ENCODE results near the gene GATA2. TPM values are rescaled to one million over a fixed set of nuclear protein-coding genes. Genes with fewer than 3 reads are reported as not detected.

Gene GATA2
- 10 to 100 TPM; 28.4 to 38.9 (median 36.4) TPM for polyA plus RNA-seq (ENCODE audit: insufficient read length in 3 of 3)

DNA sequence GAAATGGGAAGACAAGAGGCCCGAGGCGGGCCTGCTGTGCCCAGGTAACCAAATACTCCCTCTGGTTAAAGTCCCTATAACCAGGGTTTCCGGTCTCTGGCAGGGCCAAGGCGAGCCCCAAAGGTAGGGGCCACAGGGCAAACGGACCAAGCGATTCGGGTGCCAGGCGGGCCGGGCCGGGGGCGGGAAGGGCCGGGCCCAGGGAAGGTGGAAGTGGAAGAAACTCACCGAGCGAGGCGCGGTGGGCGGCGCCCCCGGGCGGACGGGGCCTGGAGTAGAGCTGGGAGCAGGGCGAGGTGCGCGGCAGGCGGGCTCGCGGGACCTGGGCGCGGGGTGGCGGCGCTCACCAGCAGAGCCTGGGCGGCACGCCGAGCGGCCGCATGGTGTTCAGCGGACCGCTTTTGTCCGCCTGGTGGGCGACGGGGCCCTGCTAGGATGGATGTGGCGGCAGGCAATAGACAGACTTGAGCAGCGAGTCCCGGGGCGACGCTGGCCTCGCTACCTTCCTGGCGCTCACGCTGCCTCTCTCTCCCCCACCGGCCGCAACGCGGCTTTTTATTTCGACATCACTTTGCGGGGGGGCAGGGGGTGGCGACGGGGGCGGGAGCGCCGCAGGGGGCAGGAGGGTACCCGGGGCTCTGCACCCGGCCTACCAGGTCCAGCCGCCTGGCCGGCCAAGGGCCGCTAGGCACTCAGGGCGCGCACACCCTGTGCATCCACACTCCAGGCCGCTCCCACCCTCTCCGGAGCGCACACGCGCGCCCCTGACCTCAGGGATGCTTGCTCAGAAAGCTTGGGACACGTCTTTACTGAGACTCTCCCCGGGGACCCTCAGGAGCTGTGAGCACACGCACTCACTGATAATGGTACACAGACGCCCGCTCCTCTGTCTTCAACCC lies at the start of gene GATA2:
GATA2 (minus strand) TSS at position 531 of the 899 bp plus-strand sequence. CDS start 6,170 bp downstream, outside the sequence.
- DNase-seq (ENCODE audit: low read depth in 3 of 3, low spot score in 2 of 3) = no peak

DNA sequence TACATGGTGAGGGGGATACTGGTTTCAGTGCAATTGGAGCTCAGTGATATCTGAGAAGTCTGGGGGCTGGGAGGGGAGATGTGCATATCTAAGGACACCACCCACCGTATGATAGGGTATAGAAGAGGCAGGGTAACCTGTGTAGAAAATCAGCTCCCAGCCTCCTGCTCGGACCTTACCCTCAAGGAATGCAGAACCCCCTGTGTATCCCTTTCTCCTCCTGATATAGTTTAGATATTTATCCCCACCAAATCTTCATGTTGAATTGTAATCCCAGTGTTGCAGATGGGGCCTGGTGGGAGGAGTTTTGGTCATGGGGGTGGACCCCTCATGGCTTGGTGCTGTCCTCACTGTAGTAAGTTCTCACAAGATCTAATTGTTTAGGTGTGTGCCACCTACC lies 48.2 kb upstream of the GATA2 start:
- no peak for DNase-seq (ENCODE audit: low read depth in 3 of 3, low spot score in 2 of 3)

- DNase-seq (ENCODE audit: low read depth in 3 of 3, low spot score in 2 of 3) = no peak
Observed at GRCh38 chr3:128539376-128539775, 46.4 kb upstream of the GATA2 start.

- DNase-seq (ENCODE audit: low read depth in 3 of 3, low spot score in 2 of 3) = no peak
Observed at GRCh38 chr3:128537091-128537703, 44.2 kb upstream of the GATA2 start.

GRCh38 chr3:128532012-128532983 lies 39.3 kb upstream of the GATA2 start:
- no peak for DNase-seq (ENCODE audit: low read depth in 3 of 3, low spot score in 2 of 3)

DNA sequence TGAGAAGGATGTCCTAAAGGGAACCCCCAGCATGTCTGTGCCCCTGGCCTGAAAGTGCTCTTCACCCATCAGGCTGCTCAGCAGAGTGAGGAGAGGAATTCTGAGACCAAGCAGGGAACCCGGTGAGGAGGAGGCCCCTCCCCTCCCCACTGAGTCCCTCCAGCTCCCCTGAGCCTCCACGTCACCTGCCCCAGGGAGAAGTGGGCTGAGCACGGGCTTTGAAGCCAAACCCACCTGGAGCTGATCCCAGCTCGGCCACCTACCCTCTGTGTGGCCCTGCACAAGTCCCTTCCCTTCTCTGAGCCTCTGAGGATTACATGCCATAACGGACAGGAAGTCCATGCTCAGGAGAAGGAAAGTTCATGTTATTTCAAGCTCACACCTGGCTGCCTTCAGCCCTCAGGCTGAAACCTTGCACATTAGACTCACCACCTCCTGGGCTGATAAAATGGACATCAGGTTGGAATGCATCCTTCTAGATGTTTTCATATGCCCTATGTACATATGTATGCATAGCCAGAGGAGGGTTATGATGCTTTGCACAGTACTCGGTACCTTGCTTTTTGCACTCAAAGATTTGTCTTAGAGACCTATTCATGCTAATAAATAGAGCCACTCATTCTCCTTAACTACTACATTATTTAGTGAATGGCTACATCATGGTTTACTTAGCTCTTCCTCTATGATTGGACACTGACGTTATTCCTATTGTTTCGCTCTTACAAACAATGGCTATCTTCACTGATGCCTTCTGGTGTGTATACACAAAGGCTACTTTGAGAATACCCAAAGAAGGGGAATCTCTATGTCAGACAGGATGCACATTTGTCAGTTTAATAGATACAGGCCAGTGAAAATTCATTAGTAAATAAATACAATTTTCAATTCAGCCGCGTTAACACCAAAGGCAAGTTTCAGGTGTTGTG lies 31.6 kb upstream of the GATA2 start:
- DNase-seq (ENCODE audit: low read depth in 3 of 3, low spot score in 2 of 3) = no peak

GRCh38 chr3:128523591-128523990 lies 30.6 kb upstream of the GATA2 start:
- no peak for DNase-seq (ENCODE audit: low read depth in 3 of 3, low spot score in 2 of 3)

- DNase-seq (ENCODE audit: low read depth in 3 of 3, low spot score in 2 of 3) = no peak
Observed at GRCh38 chr3:128521715-128522114, 28.7 kb upstream of the GATA2 start.

DNA sequence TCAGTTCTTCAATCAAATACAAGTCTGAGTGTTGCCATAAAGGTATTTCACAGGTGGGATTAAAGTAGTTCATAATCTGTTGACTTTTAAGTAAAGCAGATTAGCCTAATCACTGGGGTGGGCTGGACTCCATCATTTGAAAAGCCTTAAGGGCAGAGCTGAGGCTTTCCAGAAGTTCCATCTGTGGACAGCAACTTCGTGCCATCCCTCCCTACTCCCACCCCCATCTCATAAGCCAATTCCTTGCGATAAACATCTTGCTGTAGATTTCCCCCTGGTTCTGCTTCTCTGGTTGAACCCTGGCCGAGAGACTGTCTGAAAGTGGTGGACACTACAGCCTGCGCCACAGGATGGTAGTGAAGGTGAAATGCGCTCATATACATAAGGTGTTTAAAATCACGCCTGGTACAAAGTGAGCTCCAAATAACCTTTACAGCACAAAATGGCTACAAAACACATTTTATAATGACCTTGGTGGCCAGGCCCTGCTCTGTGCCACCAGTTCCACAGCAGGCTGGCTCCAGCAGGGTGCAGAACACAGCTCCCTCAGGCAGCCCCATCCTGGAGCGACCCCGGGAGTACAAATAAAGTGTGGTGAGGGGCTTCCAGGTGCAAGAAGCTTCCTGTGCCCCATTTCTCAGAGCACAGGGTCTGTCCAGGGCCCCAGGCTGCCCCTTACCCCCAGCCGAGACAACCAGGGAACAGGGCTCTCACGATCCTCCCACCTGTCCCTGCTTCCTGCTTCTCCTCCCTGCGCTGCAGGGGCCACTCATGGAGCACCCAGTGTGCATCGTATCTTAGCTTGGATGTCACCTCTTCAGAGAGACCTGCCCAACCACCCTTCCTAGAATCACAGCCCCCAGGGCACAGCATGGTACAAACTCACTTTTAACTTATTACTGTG lies 25.8 kb upstream of the GATA2 start:
- no peak for DNase-seq (ENCODE audit: low read depth in 3 of 3, low spot score in 2 of 3)

- no peak for DNase-seq (ENCODE audit: low read depth in 3 of 3, low spot score in 2 of 3)
Observed at GRCh38 chr3:128517648-128518047, 24.6 kb upstream of the GATA2 start.

DNA sequence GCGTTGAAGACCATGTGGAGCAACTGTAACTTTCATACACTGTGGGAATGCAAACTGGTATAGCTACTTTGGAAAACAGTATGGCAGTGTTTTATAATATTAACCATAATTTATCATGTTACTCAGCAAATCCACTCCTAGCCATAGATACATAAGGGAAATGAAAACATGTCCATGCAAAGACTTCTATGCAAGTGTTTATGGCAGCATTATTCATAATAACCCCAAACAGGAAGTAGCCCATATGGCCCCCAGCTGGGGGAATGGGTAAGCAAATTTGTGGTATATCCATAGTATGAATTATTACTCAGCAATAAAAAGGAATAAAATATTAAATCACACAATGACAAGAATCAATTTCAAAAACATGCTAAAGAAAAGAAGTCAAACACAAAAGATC lies 23.0 kb upstream of the GATA2 start:
- no peak for DNase-seq (ENCODE audit: low read depth in 3 of 3, low spot score in 2 of 3)

DNA sequence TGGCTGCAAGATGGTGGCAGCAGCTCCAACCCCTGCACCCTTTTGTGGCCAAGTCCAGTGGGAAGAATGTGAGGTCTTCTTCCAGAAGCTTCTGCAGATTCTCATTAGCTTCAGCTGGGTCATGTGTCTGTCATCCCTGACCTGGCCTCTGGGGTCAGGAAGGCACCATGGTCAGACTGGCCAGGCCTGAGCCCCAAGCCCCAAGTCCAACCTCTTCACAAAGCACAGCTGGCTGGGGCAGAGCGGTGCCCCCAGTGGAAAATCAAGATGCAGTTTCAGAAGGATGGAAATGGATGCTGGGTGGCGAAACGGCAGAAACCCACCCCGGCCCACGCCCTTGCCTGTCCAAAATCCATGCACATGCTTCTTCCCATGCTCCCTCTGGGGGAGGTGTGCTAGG lies 15.9 kb upstream of the GATA2 start:
- DNase-seq (ENCODE audit: low read depth in 3 of 3, low spot score in 2 of 3) = no peak

GRCh38 chr3:128506754-128507153 lies 13.8 kb upstream of the GATA2 start:
- DNase-seq (ENCODE audit: low read depth in 3 of 3, low spot score in 2 of 3) = no peak

DNA sequence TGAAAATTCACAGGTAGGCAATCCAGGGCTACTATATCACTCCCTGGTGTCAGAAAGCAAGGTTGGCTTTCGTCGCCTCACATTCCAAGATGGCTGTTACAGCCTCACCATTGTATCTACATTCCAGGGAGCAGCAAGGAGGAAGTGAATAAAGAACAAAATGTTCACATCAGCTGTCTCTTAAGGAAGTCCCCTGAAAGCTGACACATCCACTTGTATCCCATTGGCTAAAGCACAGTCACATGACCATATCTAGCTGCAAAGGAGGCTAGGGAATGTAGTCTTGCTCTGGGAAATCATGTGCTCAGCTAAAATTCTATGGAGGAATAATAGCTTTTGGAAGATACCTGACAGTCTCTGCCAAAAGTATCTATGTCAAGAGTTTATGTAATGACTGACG lies 12.8 kb upstream of the GATA2 start:
- DNase-seq (ENCODE audit: low read depth in 3 of 3, low spot score in 2 of 3) = no peak

GRCh38 chr3:128504963-128505730 lies 12.1 kb upstream of the GATA2 start:
- no peak for DNase-seq (ENCODE audit: low read depth in 3 of 3, low spot score in 2 of 3)

- DNase-seq (ENCODE audit: low read depth in 3 of 3, low spot score in 2 of 3) = no peak
Observed at GRCh38 chr3:128504533-128504915, 11.5 kb upstream of the GATA2 start.

DNA sequence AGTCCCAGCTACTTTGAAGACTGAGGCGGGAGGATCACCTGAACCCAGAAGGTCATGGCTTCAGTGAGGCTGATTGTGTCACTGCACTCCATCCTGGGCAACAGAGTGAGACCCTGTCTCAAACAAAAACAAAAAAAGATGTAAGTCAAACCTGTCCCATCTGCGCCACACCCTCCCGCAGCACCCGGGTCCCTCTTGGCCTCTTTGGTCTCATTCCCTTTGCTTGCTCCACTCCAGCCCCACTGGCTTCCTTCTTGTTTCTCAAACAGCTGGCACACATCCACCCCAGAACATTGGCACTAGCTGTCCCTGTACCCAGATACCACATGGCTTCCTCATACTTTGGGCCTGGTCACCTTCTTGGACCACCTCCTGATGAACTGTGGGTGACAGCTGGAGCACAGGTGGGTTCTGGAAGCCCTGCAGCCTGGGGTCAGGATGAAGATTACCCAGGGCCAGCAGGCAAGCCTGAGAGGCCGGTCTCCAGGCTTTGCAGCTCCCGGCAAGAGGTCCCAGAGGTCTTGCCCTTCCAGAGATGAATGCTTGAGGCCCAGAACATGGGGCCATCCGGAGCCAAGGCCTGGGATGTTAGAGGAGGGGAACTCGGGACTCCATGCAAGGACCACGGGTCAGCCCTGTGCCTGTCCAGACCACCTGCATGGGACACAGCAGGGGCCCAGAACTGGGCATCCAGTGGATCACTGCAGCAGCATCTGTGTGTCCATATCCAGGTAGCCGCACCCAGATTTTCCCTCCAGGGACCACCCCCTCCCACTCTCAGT lies 10.9 kb upstream of the GATA2 start:
- no peak for DNase-seq (ENCODE audit: low read depth in 3 of 3, low spot score in 2 of 3)
